Common myeloid progenitor, CD34-positive (primary cell): Measurements from ENCODE around the gene CPT1B.

Experiments used
- CTCF ChIA-PET: fragments of 350-600 bp; sonication (Branson Sonifier 250); formaldehyde crosslinking; loops from one replicate; lab custom pipeline; 2021; ENCODE audit warnings: antibody characterized with exemption; lab: Charles Lee
- POLR2A ChIA-PET: fragments of 350-600 bp; sonication (Branson Sonifier 250); formaldehyde crosslinking; loops from one replicate; lab custom pipeline; 2021; ENCODE audit warnings: antibody characterized with exemption; lab: Charles Lee
- DNase-seq, 3 donors: peaks; one replicate each; pipeline versions ENCODE4 v3.0.0 to v3.0.0-alpha.2; 2013
- H3K27ac ChIP-seq, 2 experiments: 1 replicate in 1 of 2; 2 replicates in 1 of 2; pipeline ENCODE4 v1.7.0; 2013; ENCODE audit warnings: inconsistent platforms in 2 of 2, low read length in 2 of 2, mild to moderate bottlenecking in 2 of 2, low read depth in 1 of 2, moderate library complexity in 1 of 2; ENCODE audit not compliant: severe bottlenecking in 2 of 2, insufficient read depth in 1 of 2, poor library complexity in 1 of 2
- H3K27me3 ChIP-seq, 5 experiments: replicated peaks in 2 of 5; 1 replicate in 3 of 5; 2 replicates in 2 of 5; pipeline versions ENCODE4 v1.6.1 to v1.7.0; 2013; ENCODE audit warnings: low read length in 4 of 5, mild to moderate bottlenecking in 2 of 5, moderate library complexity in 2 of 5, inconsistent platforms in 1 of 5; ENCODE audit not compliant: insufficient read depth in 5 of 5, control insufficient read depth in 4 of 5
- H3K36me3 ChIP-seq, 4 experiments: 1 replicate in 2 of 4; 2 replicates in 2 of 4; pipeline versions ENCODE4 v1.6.1 to v1.7.0; 2013; ENCODE audit warnings: low read length in 3 of 4, control low read depth in 1 of 4, mild to moderate bottlenecking in 1 of 4; ENCODE audit not compliant: control insufficient read depth in 4 of 4, insufficient read depth in 4 of 4
- H3K4me1 ChIP-seq, 4 experiments: 1 replicate in 3 of 4; 2 replicates in 1 of 4; pipeline versions ENCODE4 v1.6.1 to v1.7.1; 2013; ENCODE audit warnings: low read length in 3 of 4, mild to moderate bottlenecking in 3 of 4, control low read depth in 1 of 4, inconsistent platforms in 1 of 4, moderate library complexity in 1 of 4; ENCODE audit not compliant: control insufficient read depth in 4 of 4, insufficient read depth in 4 of 4; ENCODE audit errors: control extremely low read depth in 1 of 4
- H3K4me3 ChIP-seq, 7 experiments: 1 replicate in 4 of 7; 2 replicates in 3 of 7; pipeline versions ENCODE4 v1.5.1 to v1.7.0; 2013; ENCODE audit warnings: mild to moderate bottlenecking in 7 of 7, low read length in 6 of 7, moderate library complexity in 6 of 7, inconsistent platforms in 2 of 7, low read depth in 2 of 7, control low read depth in 1 of 7; ENCODE audit not compliant: insufficient read depth in 4 of 7, control insufficient read depth in 1 of 7; ENCODE audit errors: extremely low read depth in 1 of 7
- H3K9me3 ChIP-seq, 5 experiments: 1 replicate in 4 of 5; 2 replicates in 1 of 5; pipeline versions ENCODE4 v1.6.1 to v1.7.1; 2013; ENCODE audit warnings: low read length in 4 of 5, mild to moderate bottlenecking in 2 of 5, inconsistent platforms in 1 of 5, low read depth in 1 of 5, moderate library complexity in 1 of 5; ENCODE audit not compliant: control insufficient read depth in 4 of 5, insufficient read depth in 2 of 5; ENCODE audit errors: control extremely low read depth in 1 of 5
- WGBS: methylation state at CpG from one replicate; pipeline ENCODE4 v1.1.5; 2013; ENCODE audit not compliant: insufficient coverage; 5-methylcytosine and 5-hydroxymethylcytosine counted together

Gene CPT1B

GRCh38 chr22:50600967-50601668 lies 22.9 kb upstream of the CPT1B start:
- no peak overlapping the region for H3K27ac ChIP-seq
- peaks cover 3 to 73% (median 30%) of the 10 kb centered on the region in 5 experiments for H3K27me3 ChIP-seq
- 14% methylated on average over 33 of the region's 52 CpGs for WGBS
- H3K9me3 ChIP-seq: no peaks in the 10 kb centered on the region
- H3K36me3 ChIP-seq: peaks cover 0 to 2% (median 0%) of the 10 kb centered on the region in 4 experiments
- POLR2A ChIA-PET: no interaction called here
- no peak for DNase-seq
- CTCF ChIA-PET: interaction anchor here (0.9 to 1.3 kb wide), 2 partner anchors 11 to 91 kb away, joined by 3 to 4 read pairs; no protein-coding TSS in a partner anchor
- peaks cover 0 to 9% (median 6%) of the 10 kb centered on the region in 4 experiments for H3K4me1 ChIP-seq
- H3K4me3 ChIP-seq: peak overlapping the region in 2 of 7 experiments; percentile 28 to 40

- Histone ChIP-seq H3K9me3 (no peaks in the 10 kb centered on the region), H3K36me3 (peaks cover 0 to 2% (median 0%) of the 10 kb centered on the region in 4 experiments), H3K4me1 (peaks cover 0 to 9% (median 6%) of the 10 kb centered on the region in 4 experiments), H3K4me3 (peak within 1 kb of the TSS in 4 of 7 experiments; percentile 40 to 55 (median 52)), H3K27ac (no peak within 1 kb of the TSS), H3K27me3 (peaks cover 3 to 67% (median 30%) of the 10 kb centered on the region in 5 experiments)
- DNase-seq: no peak
- POLR2A ChIA-PET: no interaction called here
- CTCF ChIA-PET: no interaction called here
- WGBS: 0% methylated on average over 5 of the region's 61 CpGs
Measured at GRCh38 chr22:50600538-50600937, 22.3 kb upstream of the CPT1B start, which contains the start of gene MAPK8IP2. TSS of gene MAPK8IP2 (plus strand) at chr22:50600793. CDS start at chr22:50600819, 26 bp downstream.

GRCh38 chr22:50599816-50600455 lies 21.7 kb upstream of the CPT1B start:
- CTCF ChIA-PET: interaction anchor here (1.1 kb wide), 1 partner anchor 55 kb away, joined by 4 read pairs; the partner anchor contains the start of gene KLHDC7B
- DNase-seq: peak; percentile 44 to 76 (median 72)
- 18% methylated on average over 43 of the region's 52 CpGs for WGBS
- peaks cover 0 to 9% (median 6%) of the 10 kb centered on the region in 4 experiments for H3K4me1 ChIP-seq
- H3K27ac ChIP-seq: no peak overlapping the region
- H3K4me3 ChIP-seq: peak overlapping the region in 2 of 7 experiments; percentile 36 to 54
- H3K9me3 ChIP-seq: no peaks in the 10 kb centered on the region
- H3K36me3 ChIP-seq: peaks cover 0 to 2% (median 0%) of the 10 kb centered on the region in 4 experiments
- peaks cover 3 to 61% (median 27%) of the 10 kb centered on the region in 5 experiments for H3K27me3 ChIP-seq
- POLR2A ChIA-PET: no interaction called here

GRCh38 chr22:50597097-50597496 lies 18.9 kb upstream of the CPT1B start:
- no peak overlapping the region for H3K4me3 ChIP-seq
- H3K4me1 ChIP-seq: peaks cover 0 to 7% (median 3%) of the 10 kb centered on the region in 4 experiments
- no peaks in the 10 kb centered on the region for H3K9me3 ChIP-seq
- peaks cover 0 to 33% (median 15%) of the 10 kb centered on the region in 5 experiments for H3K27me3 ChIP-seq
- ChIA-PET POLR2A (no interaction called here), CTCF (interaction anchor here (1.3 to 1.4 kb wide), 2 partner anchors 23 to 72 kb away, joined by 4 read pairs; partner anchors contain the start of gene SCO2)
- no peak overlapping the region for H3K27ac ChIP-seq
- DNase-seq: no peak
- WGBS: 98% methylated on average over 5 of the region's 5 CpGs
- peaks cover 0 to 2% (median 0%) of the 10 kb centered on the region in 4 experiments for H3K36me3 ChIP-seq

- ChIA-PET CTCF (no interaction called here), POLR2A (no interaction called here)
- Histone ChIP-seq H3K4me3 (no peak overlapping the region), H3K36me3 (peaks cover 0 to 2% (median 0%) of the 10 kb centered on the region in 4 experiments), H3K4me1 (peaks cover 0 to 4% (median 0%) of the 10 kb centered on the region in 4 experiments), H3K27me3 (peaks cover 0 to 21% (median 8%) of the 10 kb centered on the region in 5 experiments), H3K9me3 (no peaks in the 10 kb centered on the region), H3K27ac (no peak overlapping the region)
- no peak for DNase-seq
- WGBS: 93% methylated on average over 2 of the region's 3 CpGs
Measured at GRCh38 chr22:50595189-50595588, 17.0 kb upstream of the CPT1B start.

- H3K27ac ChIP-seq: no peak overlapping the region
- H3K36me3 ChIP-seq: no peaks in the 10 kb centered on the region
- H3K9me3 ChIP-seq: no peaks in the 10 kb centered on the region
- DNase-seq: no peak
- H3K27me3 ChIP-seq: no peaks in the 10 kb centered on the region
- 98% methylated on average over 5 of the region's 5 CpGs for WGBS
- peaks cover 0 to 14% (median 9%) of the 10 kb centered on the region in 4 experiments for H3K4me1 ChIP-seq
- CTCF ChIA-PET: interaction anchor here (0.9 to 1.5 kb wide), 3 partner anchors 12 to 33 kb away, joined by 3 to 5 read pairs (median 4); no protein-coding TSS in a partner anchor
- no peak overlapping the region for H3K4me3 ChIP-seq
- POLR2A ChIA-PET: no interaction called here
Measured at GRCh38 chr22:50587407-50587806, 9.2 kb upstream of the CPT1B start.
